ENCODE measurements around the gene WDR4.
"Not testable (repeated sequence)": the region's sequence is repeated elsewhere in the genome, so short reads cannot be mapped to it uniquely, and the experiment has no call there.

Gene WDR4

DNA sequence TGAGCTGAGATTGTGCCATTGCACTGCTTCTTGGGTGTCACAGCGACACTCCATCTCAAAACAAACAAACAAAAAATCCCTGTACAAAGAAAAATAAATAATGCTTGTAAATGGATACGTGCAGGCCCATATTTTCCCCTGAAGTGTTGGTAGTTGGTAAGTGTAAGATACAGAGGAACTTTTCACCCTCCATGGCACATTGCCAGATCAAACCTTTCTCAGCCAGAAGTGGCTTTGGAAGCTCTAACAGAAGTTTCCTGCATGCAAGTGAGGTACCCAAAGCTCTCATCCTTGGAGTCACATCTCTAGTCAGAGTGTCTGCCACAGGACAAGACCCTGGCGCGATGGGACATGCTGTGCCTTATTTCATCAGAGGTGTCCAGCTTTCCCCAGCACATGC lies 21.1 kb upstream of the WDR4 start:
- DNase-seq (ENCODE audit: low read depth): no peak
- TF ChIP-seq, protein P1, sequence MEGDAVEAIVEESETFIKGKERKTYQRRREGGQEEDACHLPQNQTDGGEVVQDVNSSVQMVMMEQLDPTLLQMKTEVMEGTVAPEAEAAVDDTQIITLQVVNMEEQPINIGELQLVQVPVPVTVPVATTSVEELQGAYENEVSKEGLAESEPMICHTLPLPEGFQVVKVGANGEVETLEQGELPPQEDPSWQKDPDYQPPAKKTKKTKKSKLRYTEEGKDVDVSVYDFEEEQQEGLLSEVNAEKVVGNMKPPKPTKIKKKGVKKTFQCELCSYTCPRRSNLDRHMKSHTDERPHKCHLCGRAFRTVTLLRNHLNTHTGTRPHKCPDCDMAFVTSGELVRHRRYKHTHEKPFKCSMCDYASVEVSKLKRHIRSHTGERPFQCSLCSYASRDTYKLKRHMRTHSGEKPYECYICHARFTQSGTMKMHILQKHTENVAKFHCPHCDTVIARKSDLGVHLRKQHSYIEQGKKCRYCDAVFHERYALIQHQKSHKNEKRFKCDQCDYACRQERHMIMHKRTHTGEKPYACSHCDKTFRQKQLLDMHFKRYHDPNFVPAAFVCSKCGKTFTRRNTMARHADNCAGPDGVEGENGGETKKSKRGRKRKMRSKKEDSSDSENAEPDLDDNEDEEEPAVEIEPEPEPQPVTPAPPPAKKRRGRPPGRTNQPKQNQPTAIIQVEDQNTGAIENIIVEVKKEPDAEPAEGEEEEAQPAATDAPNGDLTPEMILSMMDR (conservative IDR thresholded peaks at IDR 0.05; ENCODE audit: low read depth, low read length): no peak
- H3K4me3 ChIP-seq (ENCODE audit: low read length): no peak overlapping the region

DNA sequence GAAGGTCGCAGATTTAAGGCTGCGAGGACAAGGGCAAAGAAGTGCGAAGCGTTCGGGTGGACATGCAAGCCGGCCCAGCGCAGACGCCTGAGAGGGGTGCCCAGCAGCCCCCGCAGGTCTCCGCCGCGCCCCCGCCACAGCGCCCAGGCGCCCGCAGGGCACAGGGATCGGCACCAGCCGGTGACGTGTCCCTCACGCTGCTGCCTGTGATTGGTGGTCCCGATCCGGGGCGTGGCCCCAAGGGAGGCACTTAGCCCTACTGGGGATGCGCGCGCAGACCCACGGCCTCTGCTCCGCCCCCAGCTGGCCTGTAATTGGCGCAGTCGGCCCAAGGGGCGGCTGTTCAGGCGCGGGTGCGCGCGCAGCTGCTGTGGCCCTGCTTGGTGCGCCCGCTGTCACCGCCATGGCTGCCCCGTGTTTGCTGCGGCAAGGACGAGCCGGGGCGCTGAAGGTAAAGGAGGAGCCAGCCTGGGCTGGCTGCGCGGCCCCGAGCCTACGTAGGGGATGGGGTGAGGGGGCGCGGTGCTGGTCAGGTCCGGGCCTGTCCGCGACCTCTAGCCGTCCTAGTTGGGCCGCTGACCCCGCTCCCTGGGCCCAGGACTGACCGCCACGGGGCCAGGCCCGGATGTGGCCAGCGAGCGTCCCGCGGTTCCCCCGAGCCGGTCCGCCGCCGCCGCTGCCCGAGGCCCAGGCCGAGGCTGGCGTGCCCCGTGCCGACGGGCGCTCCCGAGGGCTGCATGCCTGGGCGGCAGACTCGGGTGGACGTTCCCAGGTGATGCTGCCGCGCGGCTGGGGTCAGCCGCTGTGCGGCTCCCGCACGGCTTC lies 13.8 kb upstream of the WDR4 start, which contains the start of gene NDUFV3:
NDUFV3 (plus strand) TSS at position 379 of the 825 bp plus-strand sequence; CDS start at position 404, 25 bp downstream.
- TF ChIP-seq, protein P1 (conservative IDR thresholded peaks at IDR 0.05; ENCODE audit: low read depth, low read length): no peak
- peak; percentile 88 for DNase-seq (ENCODE audit: low read depth)
- H3K4me3 ChIP-seq (ENCODE audit: low read length): peak within 1 kb of the TSS; percentile 68

DNA sequence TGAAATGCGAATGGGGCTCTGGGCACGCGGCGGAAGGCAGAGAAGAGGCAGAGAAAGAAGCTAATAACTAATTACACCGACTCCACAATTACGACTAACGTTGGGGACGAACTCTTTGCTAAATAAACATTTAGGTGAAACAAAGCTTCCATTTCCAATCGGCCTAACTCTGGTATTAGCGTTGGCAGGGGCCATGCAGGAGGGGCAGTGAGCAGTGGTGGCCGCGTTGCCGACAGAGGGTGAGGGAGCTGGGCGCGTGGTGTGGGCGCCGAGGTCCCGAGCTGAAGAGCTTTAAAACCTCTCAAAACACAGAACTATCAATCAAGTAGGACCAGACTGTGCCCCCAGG lies 13.2 kb upstream of the WDR4 start:
- TF ChIP-seq, protein P1 (conservative IDR thresholded peaks at IDR 0.05; ENCODE audit: low read depth, low read length): no peak
- H3K4me3 ChIP-seq (ENCODE audit: low read length): peak overlapping the region; percentile 67
- no peak for DNase-seq (ENCODE audit: low read depth)

DNA sequence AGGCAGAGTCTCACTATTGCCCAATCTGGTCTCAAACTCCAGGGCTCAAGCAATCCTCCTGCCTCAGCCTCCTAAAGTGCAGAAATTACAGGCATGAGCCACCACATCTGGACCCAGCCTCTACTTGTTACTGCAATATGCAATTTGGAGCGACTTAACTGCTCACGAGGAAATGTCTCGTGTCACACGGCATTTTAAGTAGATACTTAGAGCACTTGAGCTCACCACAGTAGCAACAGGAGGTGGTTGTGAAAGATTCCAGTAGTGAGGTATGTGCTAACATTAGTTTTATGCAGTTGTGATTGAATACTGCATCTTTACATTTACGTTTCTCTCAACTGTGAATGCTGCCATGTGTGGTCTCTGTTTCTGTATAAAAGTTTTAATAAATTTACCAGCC lies 8.0 kb upstream of the WDR4 start:
- H3K4me3 ChIP-seq (ENCODE audit: low read length): no peak overlapping the region
- TF ChIP-seq, protein P1 (conservative IDR thresholded peaks at IDR 0.05; ENCODE audit: low read depth, low read length): no peak
- no peak for DNase-seq (ENCODE audit: low read depth)

DNA sequence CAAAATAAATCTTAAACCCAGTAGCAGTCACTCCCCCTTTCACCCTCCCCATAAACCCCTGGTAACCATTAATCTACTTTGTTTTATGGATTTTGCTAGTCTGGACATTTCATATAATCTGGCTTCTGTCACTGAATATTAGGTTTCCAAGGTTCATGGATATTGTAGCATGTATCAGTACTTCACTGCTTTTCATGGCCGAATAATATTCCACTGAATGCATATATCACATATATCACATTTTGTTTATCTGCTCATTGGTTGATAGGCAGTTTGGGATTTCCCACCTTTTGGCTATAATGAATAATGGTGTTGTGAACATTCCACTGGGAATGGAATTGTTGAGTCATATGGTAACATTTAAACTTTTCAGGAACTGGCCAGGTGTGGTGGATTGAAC lies 4.6 kb upstream of the WDR4 start:
- no peak for DNase-seq (ENCODE audit: low read depth)
- TF ChIP-seq, protein P1 (conservative IDR thresholded peaks at IDR 0.05; ENCODE audit: low read depth, low read length): no peak

DNA sequence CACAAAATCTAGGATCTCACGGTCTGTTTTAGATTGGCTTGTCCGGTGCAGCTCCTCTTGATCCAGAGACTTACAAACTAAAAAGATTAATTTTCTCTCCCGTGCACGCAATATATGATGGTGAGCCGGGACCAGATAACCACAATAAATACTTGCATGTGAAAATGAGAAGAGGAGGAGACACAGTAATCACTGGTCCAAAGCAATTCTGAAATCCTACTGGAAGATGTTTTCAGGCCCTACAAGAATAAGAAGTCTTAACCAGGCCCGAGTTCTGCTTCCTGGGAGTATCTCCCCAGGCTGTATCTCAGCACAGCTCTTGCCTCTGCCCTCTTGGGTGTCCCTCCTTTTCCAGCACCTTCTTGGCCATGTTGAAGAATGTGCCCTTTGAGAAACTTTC lies 1.0 kb upstream of the WDR4 start:
- TF ChIP-seq, protein P1 (conservative IDR thresholded peaks at IDR 0.05; ENCODE audit: low read depth, low read length): no peak
- H3K4me3 ChIP-seq (ENCODE audit: low read length): peak overlapping the region; percentile 93
- no peak for DNase-seq (ENCODE audit: low read depth)

More for the DNA sequence above, 4.6 kb upstream of the WDR4 start:
- H3K4me3 ChIP-seq (ENCODE audit: low read length): no peak overlapping the region

DNA sequence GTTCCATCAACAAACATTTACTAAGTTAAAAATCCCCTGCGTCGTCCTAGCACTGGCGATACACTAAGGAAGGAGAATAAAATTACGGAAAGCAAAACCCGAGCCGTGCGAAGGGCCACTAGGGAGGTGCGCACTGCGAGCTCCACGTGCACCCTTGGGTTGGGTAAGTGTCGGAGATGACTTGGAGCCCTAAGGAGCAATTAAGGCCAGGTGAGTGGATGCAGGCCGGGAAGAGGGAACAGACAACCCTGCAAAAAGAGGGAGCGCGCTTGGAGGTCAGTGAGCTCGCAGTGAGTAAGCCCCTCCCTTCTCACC lies 704 bp downstream of the WDR4 start:
- peak overlapping the region; percentile 93 for H3K4me3 ChIP-seq (ENCODE audit: low read length)

DNA sequence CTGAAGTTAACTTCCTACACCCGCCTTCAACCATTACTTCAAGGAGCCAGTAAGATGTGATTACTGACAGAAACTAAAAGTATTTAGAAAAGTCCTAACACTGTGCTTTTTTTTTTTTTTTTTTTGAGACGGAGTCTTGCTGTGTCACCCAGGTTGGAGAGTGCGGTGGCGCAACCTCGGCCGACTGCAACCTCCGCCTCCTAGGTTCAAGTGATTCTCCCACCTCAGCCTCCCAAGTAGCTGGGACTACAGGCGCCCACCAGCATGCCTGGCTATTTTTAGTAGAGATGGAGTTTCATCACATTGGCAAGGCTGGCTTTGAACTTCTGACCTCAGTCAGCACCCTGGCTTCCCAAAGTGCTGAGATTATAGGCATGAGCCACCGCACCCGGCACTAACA lies 3.5 kb downstream of the WDR4 start:
- not testable (repeated sequence) for DNase-seq (ENCODE audit: low read depth); H3K4me3 ChIP-seq (ENCODE audit: low read length)

More for the DNA sequence above, 704 bp downstream of the WDR4 start:
- DNase-seq (ENCODE audit: low read depth): no peak
- TF ChIP-seq, protein P1 (conservative IDR thresholded peaks at IDR 0.05; ENCODE audit: low read depth, low read length): no peak
